Ishikawa (cell line): ENCODE data around the gene FOXI1.

ENCODE experiments used
- CEBPB ChIP-seq: IDR thresholded peaks from 2 replicates; pipeline ENCODE4 v1.6.1; 2012
- CREB1 ChIP-seq: IDR thresholded peaks from 2 replicates; pipeline ENCODE4 v1.6.1; 2012; ENCODE audit warnings: low read depth
- EGR1 ChIP-seq: IDR thresholded peaks from 2 replicates; pipeline ENCODE4 v1.6.1; 2012
- EP300 ChIP-seq: IDR thresholded peaks from 2 replicates; pipeline ENCODE4 v1.6.1; 2012; ENCODE audit warnings: borderline replicate concordance
- FOXM1 ChIP-seq: IDR thresholded peaks from 2 replicates; pipeline ENCODE4 v1.6.1; 2012; ENCODE audit warnings: low read depth, borderline replicate concordance
- NFIC ChIP-seq: IDR thresholded peaks from 2 replicates; pipeline ENCODE4 v1.6.1; 2012
- RAD21 ChIP-seq: IDR thresholded peaks from 2 replicates; pipeline ENCODE4 v1.6.1; 2012; ENCODE audit warnings: low read depth
- TAF1 ChIP-seq: IDR thresholded peaks from 2 replicates; pipeline ENCODE4 v1.6.1; 2012; ENCODE audit warnings: low read depth, mild to moderate bottlenecking
- YY1 ChIP-seq: IDR thresholded peaks from 2 replicates; pipeline ENCODE4 v1.6.1; 2012; ENCODE audit warnings: low read depth
- TF ChIP-seq, protein P1 (sequence below): IDR thresholded peaks from 2 replicates; pipeline ENCODE4 v1.6.1; 2012
- TF ChIP-seq, protein P2 (sequence below): IDR thresholded peaks from 2 replicates; pipeline ENCODE4 v1.6.1; 2012; ENCODE audit warnings: low read depth, mild to moderate bottlenecking
- TF ChIP-seq, protein P3 (sequence below): IDR thresholded peaks from 2 replicates; pipeline ENCODE4 v1.6.1; 2012

DNA sequence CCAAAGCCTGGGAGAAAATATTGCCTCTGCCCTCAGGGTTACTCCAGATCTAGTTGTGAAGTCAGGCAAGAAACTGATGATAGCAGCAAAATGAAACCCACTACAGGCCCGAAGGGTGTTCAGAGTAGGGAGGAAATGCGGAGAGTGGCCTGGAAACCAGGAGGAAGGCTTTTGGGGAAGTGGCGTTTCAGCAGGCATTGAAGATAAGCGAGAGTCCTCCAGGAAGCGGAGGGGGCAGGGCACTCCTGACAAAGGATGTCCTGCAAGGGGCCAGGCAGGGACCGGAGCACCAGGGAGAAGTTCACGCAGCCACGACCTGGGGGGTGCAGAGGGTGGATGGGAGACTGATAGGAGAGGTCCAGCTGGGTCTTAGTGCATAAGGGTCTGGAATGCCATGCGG is 7.8 kb upstream of the FOXI1 start:
- no peak for TF ChIP-seq EP300
- TF ChIP-seq, protein P1, sequence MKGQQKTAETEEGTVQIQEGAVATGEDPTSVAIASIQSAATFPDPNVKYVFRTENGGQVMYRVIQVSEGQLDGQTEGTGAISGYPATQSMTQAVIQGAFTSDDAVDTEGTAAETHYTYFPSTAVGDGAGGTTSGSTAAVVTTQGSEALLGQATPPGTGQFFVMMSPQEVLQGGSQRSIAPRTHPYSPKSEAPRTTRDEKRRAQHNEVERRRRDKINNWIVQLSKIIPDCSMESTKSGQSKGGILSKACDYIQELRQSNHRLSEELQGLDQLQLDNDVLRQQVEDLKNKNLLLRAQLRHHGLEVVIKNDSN, result no peak
- TF ChIP-seq TAF1, result no peak
- no peak for TF ChIP-seq YY1
- TF ChIP-seq RAD21, result no peak
- TF ChIP-seq CEBPB, result no peak
- no peak for TF ChIP-seq NFIC
- TF ChIP-seq, protein P2, sequence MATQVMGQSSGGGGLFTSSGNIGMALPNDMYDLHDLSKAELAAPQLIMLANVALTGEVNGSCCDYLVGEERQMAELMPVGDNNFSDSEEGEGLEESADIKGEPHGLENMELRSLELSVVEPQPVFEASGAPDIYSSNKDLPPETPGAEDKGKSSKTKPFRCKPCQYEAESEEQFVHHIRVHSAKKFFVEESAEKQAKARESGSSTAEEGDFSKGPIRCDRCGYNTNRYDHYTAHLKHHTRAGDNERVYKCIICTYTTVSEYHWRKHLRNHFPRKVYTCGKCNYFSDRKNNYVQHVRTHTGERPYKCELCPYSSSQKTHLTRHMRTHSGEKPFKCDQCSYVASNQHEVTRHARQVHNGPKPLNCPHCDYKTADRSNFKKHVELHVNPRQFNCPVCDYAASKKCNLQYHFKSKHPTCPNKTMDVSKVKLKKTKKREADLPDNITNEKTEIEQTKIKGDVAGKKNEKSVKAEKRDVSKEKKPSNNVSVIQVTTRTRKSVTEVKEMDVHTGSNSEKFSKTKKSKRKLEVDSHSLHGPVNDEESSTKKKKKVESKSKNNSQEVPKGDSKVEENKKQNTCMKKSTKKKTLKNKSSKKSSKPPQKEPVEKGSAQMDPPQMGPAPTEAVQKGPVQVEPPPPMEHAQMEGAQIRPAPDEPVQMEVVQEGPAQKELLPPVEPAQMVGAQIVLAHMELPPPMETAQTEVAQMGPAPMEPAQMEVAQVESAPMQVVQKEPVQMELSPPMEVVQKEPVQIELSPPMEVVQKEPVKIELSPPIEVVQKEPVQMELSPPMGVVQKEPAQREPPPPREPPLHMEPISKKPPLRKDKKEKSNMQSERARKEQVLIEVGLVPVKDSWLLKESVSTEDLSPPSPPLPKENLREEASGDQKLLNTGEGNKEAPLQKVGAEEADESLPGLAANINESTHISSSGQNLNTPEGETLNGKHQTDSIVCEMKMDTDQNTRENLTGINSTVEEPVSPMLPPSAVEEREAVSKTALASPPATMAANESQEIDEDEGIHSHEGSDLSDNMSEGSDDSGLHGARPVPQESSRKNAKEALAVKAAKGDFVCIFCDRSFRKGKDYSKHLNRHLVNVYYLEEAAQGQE, result no peak
- no peak for TF ChIP-seq FOXM1
- no peak for TF ChIP-seq EGR1
- TF ChIP-seq, protein P3, sequence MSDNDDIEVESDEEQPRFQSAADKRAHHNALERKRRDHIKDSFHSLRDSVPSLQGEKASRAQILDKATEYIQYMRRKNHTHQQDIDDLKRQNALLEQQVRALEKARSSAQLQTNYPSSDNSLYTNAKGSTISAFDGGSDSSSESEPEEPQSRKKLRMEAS, result no peak
- no peak for TF ChIP-seq CREB1
